HG03565 (cell line): ENCODE data around the gene MT3.
"Not testable (repeated sequence)": the region's sequence is repeated elsewhere in the genome, so short reads cannot be mapped to it uniquely, and the experiment has no call there.

Experiments used
- ATAC-seq: cut with Tn5 transposase; IDR thresholded peaks from one replicate; pipeline ENCODE4 v1.9.1; 2021; ENCODE audit warnings: mild to moderate bottlenecking, moderate library complexity; ENCODE audit not compliant: unreplicated experiment

The MT3 gene

DNA sequence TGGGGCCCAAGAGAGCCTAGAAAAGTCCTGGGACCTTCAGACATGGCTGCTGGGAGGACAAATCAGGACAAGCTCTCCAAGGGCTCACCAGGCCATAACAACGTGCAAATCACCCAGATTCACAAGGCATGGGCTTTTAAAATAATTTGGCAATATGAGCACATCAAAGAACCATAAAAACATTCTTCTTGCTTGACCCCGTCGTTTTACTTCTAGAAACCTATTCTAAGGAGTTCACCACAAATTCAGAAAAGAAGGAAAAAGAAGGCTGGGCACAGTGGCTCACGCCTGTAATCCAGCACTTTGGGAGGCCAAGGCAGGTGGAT lies 12.1 kb upstream of the MT3 start:
- no peak for ATAC-seq

DNA sequence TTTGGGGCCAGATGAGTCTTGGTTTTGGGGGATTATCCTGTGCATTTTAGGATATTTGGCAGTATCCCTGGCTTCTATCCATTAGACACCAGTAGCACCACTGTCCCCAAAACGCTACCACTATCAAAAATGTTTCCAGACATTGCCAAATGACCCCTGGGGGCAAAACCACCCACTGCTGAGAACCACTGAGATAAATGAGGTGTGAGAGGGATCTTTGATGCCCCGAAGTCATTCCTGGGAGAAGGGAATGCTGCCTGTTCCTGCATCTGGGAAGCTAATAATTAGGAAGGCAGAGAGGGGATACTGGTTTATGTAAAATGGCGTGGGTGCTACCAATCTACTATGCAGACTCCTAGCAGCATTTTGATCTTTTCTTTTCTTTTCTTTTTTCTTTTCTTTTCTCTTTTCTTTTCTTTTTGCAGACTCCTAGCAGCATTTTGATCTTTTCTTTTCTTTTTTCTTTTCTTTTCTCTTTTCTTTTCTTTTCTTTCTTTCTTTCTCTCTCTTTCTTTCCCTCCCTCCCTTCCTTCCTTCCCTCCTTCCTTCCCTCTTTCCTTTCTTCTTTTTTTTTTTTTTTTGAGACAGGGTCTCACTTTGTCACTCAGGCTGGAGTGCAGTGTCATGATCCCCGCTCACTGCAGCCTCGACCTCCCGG lies 8.8 kb upstream of the MT3 start:
- ATAC-seq = no peak

DNA sequence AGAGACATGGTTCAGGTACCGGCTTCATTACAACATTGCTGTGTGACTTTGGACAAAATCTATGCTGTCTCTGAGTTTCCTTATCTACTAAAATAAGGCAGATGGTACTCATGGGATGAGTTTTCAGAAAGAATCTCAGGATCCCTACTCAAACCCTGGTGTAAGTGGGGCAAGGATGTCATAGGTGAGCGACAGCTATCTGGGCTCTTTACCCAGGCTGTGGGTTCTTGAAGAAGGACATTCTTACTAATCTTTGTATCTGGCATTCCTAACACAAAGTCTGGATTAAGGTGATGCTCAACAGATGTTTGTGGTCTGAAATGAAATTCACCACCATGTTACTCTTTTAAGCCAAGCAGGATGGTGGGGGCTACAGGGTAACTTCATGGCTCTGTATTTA lies 6.4 kb upstream of the MT3 start:
- not testable (repeated sequence) for ATAC-seq

DNA sequence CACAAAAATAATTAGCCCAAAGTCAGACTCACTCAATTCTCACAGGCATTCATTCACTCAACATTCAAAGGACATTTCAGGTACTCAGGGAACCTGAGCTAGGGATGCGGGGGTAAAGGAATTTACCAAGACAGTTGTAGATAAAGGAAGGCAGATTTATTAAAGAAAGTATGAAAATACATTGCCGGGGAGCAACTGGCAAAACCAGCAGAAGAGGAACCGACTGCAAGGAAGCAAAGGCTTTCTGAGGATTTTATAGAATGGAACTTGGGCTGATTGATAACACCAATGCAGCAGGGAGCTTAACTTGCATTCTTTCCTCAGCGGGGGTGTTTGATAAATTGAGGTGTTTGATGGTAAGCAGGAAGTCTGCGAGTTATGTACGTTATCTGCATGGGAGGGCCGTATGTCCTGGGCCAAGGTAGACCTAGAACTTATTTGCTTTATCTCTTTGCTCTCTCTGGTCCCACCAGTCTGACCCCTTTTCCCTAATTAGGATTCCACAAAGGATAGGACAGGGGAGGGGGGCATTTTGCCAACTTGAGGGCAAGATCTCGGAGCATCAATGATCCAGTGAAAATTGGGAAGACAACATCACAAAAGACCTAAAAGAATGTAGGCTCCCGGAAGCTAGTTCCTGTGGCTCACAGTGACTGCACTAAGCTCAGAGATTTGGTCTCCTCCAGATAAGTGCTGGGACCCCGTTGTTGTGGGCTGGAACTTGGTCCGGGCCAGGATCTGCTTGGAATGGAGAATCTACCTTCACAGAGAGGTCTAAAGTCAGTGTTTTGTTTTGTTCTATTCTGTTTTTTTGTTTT lies 5.8 kb upstream of the MT3 start:
- no peak for ATAC-seq

DNA sequence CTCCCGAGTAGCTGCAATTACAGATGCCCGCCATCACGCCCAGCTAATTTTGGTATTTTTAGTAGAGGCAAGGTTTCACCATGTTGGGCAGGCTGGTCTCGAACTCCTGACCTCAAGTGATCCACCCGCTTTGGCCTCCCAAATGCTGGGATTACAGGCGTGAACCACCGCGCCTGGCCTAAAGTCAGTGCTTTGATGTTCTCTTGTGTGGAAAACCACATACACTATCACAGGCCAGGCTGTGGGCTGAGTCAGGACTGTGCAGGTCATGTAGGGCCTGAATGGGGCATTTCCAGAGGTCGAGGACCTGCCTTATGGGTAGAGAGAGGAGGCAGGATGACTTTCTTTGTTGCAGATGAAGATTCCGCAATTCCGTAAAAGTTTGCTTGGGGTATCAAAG lies 5.1 kb upstream of the MT3 start:
- no peak for ATAC-seq

DNA sequence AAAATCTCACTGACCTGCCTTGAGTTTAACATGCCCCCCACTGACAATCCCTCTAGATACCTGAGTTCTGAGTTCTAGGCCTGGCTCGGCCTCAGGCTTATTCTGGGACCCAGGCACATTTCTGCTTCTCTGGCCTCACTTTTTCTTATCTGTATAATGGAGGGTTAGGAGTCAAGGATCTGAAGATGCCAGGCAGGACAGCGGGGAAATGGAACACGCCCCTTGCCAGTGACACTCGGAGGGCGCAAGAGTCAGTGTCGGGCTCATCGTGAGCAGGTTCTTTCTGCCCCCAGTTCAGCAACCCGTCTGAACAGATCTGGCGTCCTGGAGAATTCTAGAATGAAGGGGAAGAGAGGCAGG lies 567 bp upstream of the MT3 start:
- ATAC-seq = no peak

DNA sequence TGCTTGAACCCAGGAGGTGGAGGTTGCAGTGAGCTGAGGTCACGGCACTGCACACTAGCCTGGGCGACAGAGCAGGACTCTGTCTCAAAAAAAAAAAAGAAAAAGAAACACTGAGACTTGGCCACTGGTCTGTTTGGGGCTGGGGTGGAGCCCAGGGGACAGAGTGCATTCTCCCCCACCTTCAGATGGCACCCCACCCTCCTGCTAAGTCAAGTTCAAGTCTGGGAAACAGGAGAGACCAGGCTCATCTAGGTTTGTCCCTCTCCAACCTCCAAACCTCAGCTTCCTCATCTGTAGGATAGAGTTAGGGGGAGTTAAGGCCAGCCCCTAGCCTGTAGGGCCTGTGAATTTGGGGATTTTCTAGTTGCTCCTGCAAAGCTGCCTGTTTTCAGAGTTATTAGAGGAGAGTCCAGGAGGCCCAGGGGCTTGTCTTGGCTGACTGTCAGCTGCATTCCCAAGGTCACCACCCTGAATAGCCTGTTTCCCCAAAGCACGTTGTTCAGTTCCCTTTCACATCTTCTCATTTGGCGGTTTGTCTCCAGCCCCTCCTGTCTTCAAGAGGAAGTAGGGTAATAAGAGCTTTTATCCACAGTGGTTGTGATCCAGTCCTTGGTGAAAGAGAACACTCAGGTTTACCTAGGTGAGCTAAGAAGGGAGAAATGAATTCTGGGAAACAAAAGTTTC lies 2.2 kb downstream of the MT3 start:
- no peak for ATAC-seq

DNA sequence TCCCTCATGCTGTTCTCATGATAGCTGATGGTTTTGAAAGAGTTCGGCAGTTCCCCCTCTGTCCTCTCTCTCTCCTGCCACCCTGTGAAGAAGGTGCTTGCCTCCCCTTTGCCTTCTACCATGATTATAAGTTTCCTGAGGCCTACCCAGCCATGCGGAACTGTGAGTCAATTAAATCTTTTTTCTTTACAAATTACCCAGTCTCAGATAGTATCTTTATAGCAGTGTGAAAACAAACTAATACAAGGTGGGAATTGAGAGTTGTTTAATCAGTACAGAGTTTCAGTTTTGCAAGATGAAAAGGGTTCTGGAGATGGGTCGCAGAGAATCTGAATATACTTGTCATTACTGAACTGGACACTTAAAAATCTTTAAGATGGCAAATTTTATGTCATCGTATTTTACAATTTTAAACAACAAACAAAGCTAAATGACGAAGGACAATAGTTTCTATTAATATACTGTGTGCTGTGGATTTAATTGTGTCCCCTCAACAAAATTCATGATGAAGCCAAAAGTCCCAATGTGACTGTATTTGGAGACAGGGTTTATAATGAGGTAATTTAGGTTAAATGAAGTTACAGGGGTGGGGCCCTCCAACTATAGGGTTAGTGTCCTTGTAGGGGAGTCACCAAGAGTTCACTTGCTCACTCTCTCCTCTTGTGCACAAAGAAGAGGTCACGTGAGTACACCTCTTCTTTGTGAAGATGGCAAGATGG lies 4.4 kb downstream of the MT3 start:
- ATAC-seq = no peak

DNA sequence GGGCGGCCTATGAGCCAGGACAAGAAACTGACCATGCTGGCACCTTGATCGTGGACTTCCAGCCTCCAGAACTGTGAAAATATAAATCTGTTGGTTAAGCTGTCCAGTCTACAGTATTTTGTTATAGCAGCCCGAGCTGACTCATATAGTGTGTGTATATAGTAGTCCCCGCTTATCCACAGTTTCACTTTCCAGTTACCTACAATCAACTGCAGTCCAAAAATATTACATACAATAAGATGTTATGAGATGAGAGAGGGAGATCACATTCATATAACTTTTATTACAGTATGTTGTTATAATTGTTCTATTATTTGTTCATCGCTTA lies 4.9 kb downstream of the MT3 start:
- no peak for ATAC-seq

DNA sequence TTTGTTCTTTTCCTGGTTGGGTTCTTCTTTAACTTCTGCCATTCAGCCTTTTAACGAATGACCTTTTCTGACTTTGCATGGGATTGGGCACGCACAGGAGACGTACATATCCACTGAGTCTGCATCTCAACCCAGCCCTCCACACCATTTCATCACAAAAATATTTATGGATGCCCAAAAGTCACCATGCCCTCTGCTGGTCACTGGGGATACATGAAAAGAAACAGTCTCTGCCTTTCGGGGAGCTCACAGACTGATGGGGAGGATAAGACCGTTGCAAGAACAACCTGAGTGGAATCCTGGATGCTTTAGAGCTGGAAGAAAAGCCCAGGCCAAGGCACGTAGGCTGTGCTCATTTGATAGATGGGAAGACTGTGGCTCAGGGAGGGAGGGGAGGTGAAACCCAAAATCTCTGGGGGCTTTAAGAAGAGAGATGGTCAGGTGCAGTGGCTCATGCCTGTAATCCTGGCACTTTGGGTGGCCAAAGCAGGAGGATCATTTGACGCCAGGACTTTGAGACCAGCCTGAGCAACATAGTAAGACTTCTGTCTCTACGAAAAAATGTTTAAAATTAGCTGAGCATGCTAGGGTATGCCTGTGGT lies 11.2 kb downstream of the MT3 start:
- no peak for ATAC-seq

DNA sequence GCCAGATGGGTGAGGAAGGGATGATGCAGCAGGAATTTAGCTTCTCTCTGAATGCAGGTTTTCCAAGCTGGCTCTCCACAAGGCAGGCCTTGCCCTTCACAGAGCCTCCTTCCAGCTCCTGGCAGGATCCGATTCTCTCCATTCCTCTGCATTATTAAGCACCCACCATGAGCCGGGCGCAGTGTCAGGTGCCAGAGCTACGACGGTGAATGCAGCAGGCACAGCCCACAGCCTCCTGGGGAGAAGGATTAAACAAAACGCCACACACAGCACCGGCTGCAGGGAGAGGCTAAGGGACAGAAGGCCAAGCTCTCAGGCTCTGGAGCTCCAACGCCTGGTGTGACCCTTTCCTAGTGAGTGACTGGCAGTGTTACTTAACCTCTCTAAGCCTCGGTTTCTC lies 12.0 kb downstream of the MT3 start:
- no peak for ATAC-seq

DNA sequence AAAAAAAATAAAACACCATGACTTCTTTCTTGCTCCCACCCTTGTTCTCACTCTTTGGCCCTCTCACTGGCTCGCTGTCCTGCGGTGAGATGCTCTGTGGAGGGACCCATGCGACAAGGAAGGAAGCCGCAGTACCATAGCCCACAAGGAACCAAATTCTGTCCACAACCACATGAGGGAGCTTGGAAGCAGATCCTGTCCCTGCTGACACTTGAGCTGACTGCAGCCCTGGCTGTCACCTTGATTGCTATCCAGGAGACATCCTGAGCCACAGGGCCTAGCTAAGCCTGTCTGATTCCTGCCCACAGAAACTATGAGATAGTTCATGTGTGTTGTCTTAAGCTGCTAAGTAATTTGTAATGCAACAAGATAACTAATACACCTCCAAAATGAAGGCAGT lies 14.3 kb downstream of the MT3 start:
- ATAC-seq = no peak

DNA sequence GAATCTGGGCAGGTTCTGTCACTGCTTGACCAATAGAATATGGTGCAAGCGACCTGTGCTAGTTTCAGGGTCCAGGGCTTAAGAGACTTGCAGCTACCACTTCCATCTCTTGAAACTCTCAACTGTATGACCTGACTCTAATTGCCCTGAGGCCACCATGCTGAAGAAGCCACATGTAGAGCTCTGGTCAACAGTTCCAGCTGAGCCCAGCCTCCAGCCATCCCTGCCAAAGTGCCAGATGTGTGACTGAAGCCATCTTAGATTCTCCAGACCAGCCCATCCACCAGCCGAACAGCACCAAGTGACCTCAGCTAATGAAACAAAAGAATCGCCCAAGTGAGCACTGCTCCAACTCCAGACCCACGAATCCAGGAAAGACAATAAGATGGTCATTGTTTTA lies 15.6 kb downstream of the MT3 start:
- no peak for ATAC-seq

DNA sequence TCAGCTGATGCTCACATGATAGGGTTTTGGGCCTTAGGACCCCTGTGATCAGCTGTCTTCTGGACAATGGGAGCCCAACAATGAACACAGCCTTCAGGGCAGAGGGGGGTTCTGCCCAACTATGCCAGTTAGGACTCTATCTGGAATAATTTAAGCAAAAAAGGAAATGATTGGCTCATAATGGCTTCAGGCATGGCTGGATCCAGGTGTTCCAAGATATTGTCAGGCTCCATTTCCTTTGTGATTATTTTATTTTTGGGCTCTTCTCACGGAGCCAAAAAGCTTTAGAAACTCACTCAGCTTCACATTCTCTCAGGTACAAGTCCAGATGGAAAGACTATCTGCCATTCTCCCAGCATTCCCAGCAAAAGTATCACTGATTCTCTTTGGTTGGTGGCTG lies 16.1 kb downstream of the MT3 start:
- no peak for ATAC-seq

DNA sequence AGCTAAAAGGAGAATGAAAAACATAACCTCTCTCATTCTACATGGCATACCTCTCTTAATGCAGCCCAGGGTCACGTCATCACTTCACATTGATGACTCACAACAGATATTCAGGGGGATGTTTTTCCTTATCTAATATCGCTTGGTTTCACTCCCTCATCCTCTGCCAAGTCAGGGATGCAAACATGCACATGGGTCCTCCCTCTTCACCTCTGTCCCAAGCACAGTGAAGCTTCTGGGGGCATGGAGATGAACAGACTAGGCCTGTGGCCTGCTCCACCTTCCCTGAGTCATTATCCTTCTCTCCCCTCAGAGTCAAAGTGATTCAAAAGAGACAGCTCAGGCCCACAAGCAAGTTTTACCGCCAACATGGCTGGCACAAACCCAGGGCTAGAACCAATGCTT lies 16.7 kb downstream of the MT3 start:
- ATAC-seq = no peak

DNA sequence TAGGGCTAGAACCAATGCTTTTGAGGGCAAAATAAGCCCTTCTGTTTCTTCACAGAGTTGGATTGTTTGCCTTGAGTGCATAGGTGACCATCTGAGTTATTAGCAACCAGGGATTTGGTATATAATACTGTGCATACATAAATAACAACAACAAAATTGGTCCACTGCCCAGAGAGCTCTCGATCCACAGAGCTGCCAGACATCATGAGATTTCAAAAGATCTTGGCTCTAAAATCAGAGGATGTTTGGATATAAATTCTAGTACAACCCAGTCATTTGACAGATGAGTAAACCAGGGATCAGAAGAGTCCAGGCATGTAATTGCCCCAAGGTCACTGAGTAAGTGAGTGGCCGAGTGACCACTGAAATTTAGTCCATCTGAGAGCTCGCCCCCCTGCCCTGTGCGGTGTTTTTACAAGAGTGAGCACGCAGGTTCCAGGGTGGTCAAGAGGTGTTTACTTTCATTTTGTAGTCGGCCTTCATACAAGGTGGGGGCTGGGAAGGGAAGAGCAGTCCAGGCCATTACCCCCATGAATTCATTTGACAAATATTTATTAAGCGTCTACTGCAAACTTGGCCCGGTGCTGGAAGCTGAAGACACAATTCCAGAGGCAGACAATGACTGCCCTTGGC lies 17.3 kb downstream of the MT3 start:
- no peak for ATAC-seq

DNA sequence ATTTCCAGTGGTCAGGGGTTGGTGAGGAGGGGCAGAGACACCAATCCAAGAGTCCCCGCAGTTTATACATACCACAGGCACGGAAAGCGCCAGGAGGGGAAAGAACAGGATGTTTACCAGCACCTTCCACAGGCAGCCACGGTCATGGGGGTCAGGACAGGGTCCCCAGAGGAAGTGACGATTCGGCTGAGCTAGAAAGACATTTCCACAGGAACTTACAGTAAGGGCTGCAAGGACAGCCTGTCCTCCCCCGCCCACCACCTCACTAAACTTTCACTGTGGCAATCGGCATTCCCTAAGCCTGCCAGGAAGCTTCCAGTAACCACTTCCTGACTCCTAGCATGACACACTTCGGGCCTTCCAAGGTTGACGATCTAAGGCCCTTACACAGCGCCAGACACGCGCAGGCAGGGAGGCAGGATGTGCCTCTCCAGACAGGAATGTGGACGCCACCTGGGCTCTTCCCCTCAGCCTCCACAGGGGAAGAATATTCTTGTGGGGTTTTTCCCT lies 17.8 kb downstream of the MT3 start:
- no peak for ATAC-seq

DNA sequence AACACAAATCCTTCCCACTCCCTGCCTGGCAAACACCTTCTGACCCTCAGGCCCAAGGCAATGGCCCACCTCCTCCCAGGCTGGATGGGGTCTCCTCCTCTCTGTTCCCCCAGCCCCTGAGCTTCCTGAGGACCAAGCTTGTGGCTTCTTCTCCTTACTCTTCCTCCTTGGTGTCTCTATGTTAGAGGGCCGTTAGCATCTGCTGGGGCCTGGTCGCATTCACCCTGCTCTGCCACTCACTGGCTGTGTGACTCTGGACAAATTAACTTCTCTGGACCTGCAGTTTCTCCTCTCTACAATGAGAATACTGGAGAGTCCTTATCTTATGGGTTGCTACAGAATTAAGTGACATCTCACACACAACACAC lies 18.3 kb downstream of the MT3 start:
- no peak for ATAC-seq

DNA sequence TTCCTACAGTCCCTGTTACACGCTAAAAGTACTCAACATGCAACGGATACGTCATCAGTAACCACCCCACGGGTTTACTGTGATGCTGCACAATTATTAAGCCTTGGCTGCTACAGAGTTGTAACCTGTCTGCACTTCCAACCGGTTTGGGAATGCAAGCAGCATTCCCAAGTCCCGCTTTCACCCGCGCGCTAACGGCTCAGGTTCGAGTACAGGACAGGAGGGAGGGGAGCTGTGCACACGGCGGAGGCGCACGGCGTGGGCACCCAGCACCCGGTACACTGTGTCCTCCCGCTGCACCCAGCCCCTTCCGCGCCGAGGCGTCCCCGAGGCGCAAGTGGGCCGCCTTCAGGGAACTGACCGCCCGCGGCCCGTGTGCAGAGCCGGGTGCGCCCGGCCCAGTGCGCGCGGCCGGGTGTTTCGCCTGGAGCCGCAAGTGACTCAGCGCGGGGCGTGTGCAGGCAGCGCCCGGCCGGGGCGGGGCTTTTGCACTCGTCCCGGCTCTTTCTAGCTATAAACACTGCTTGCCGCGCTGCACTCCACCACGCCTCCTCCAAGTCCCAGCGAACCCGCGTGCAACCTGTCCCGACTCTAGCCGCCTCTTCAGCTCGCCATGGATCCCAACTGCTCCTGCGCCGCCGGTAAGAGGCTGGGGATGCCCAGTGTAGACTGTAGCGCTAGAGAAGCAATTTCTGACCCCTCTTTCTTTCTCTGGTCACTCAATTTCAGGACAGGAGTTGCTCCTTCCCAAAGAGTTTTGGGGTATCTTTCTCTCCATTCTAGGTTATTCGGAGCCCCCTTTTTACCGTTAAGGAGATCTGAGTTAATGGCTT lies 18.9 kb downstream of the MT3 start, which contains the start of gene MT2A:
Gene MT2A (plus strand): TSS at position 542 of the 833 bp plus-strand sequence. CDS start 72 bp downstream, at position 614.
- peak; percentile 80 for ATAC-seq
